Caco-2 (cell line): Measurements from ENCODE around the gene PHF20. TPM values are rescaled to one million over a fixed set of nuclear protein-coding genes. Genes with fewer than 3 reads are reported as not detected.
A peak's percentile ranks its signal among the peaks of the same experiment; 100 is the strongest.

ENCODE experiments used
- BruUV-seq: library from RNA; stranded (reverse); fragments of 400-500 nt; replicated peaks from 2 replicates; lab custom pipeline; 2021; lab: Mats Ljungman, UMichigan
- CTCF ChIA-PET: fragments of 300-600 bp; sonication (Branson Sonifier 250); formaldehyde crosslinking; loops from one replicate; lab custom pipeline; 2022; ENCODE audit warnings: antibody characterized with exemption; lab: Charles Lee
- POLR2A ChIA-PET: fragments of 300-600 bp; sonication (Branson Sonifier 250); formaldehyde crosslinking; loops from one replicate; lab custom pipeline; 2022; ENCODE audit warnings: antibody characterized with exemption; lab: Charles Lee
- DNase-seq, 2 experiments: peaks; one replicate each; pipeline versions ENCODE4 v3.0.0 to v3.0.0-alpha.2; 2020 to 2022
- H3K27me3 ChIP-seq: replicated peaks from 2 replicates; pipeline ENCODE4 v1.6.0; 2011; ENCODE audit warnings: low read length; ENCODE audit not compliant: control insufficient read depth, insufficient read depth
- H3K36me3 ChIP-seq: 2 replicates; pipeline ENCODE4 v1.5.1; 2011; ENCODE audit warnings: low read length; ENCODE audit not compliant: control insufficient read depth, insufficient read depth
- H3K4me1 ChIP-seq: fragments of 250-450 bp; sonication (Bioruptor Pico); 2 replicates; pipeline ENCODE4 v1.5.1; 2020; ENCODE audit warnings: mild to moderate bottlenecking
- H3K4me3 ChIP-seq: 2 replicates; pipeline ENCODE4 v1.5.1; 2011; ENCODE audit warnings: low read depth, mild to moderate bottlenecking, control low read depth, low read length
- H3K9me3 ChIP-seq: fragments of 250-450 bp; sonication (Bioruptor Pico); 2 replicates; pipeline ENCODE4 v1.5.1; 2020; ENCODE audit warnings: mild to moderate bottlenecking, moderate library complexity
- H3K27ac Mint-ChIP-seq: one replicate; pipeline ENCODE4 v1.8.0; 2022; ENCODE audit warnings: mixed read lengths; ENCODE audit not compliant: unreplicated experiment
- H3K27me3 Mint-ChIP-seq: one replicate; pipeline ENCODE4 v1.8.0; 2022; ENCODE audit warnings: mixed read lengths; ENCODE audit not compliant: insufficient read depth, unreplicated experiment
- H3K36me3 Mint-ChIP-seq: one replicate; pipeline ENCODE4 v1.8.0; 2022; ENCODE audit warnings: mild to moderate bottlenecking, mixed read lengths; ENCODE audit not compliant: insufficient read depth, unreplicated experiment
- H3K4me1 Mint-ChIP-seq: one replicate; pipeline ENCODE4 v1.8.0; 2022; ENCODE audit warnings: low read depth, mixed read lengths; ENCODE audit not compliant: unreplicated experiment
- H3K4me3 Mint-ChIP-seq: one replicate; pipeline ENCODE4 v1.8.0; 2022; ENCODE audit warnings: mild to moderate bottlenecking, moderate library complexity, mixed read lengths; ENCODE audit not compliant: unreplicated experiment
- H3K9me3 Mint-ChIP-seq: one replicate; pipeline ENCODE4 v1.8.0; 2022; ENCODE audit warnings: mixed read lengths; ENCODE audit not compliant: unreplicated experiment
- CTCF ChIP-seq, 2 experiments: fragments of 200-600 bp in 1 of 2; IDR thresholded peaks; 1 replicate in 1 of 2; 2 replicates in 1 of 2; pipeline versions ENCODE4 v1.5.1 to v1.8.0; 2011 to 2022; ENCODE audit warnings: antibody characterized with exemption in 1 of 2, control low read depth in 1 of 2, inconsistent platforms in 1 of 2, low read depth in 1 of 2, low read length in 1 of 2, mild to moderate bottlenecking in 1 of 2, moderate library complexity in 1 of 2; ENCODE audit not compliant: insufficient read depth in 1 of 2, severe bottlenecking in 1 of 2, unreplicated experiment in 1 of 2
- intact Hi-C: fragments of 100-400 bp; cut with micrococcal nuclease; formaldehyde crosslinking; loops from one replicate; pipeline ENCODE4 v1.10.0; 2022; ENCODE audit not compliant: unreplicated experiment
- total RNA-seq: library from RNA; stranded (reverse); gene quantifications from 2 replicates; pipeline ENCODE4 v1.2.3, GENCODE V29; 2022

Gene PHF20
- total RNA-seq, 1 experiment from 2014 or later, result 109 TPM

- Mint-ChIP-seq H3K27ac (no peak overlapping the region), H3K9me3 (peaks cover 9% of the 10 kb centered on the region), H3K36me3 (peaks cover 61% of the 10 kb centered on the region), H3K4me3 (no peak overlapping the region), H3K27me3 (no peaks in the 10 kb centered on the region), H3K4me1 (peaks cover 13% of the 10 kb centered on the region)
- DNase-seq, result peak; percentile 65 to 67
- intact Hi-C loops, result no loop called here
- BruUV-seq, result no TSS peak
- CTCF ChIA-PET, result interaction anchor here (0.7 to 1.3 kb wide), 3 partner anchors 12 to 52 kb away, joined by 3 to 7 read pairs (median 4); partner anchors contain the start of gene SCAND1
- peaks cover 13% of the 10 kb centered on the region for H3K4me1 ChIP-seq
- TF ChIP-seq CTCF (IDR thresholded peaks at IDR 0.05; ENCODE audit: insufficient read depth in 1 of 2, low read depth in 1 of 2, low read length in 1 of 2, severe bottlenecking in 1 of 2, unreplicated experiment in 1 of 2), result no peak
- H3K9me3 ChIP-seq, result no peaks in the 10 kb centered on the region
- H3K27me3 ChIP-seq, result no peaks in the 10 kb centered on the region
- no peak overlapping the region for H3K4me3 ChIP-seq
- peaks cover 3% of the 10 kb centered on the region for H3K36me3 ChIP-seq
- POLR2A ChIA-PET, result interaction anchor here (2.2 kb wide), 1 partner anchor 160 kb away, joined by 5 read pairs; the partner anchor contains the start of gene RBM39
These were observed 130.7 kb downstream of the PHF20 start for GRCh38 chr20:35902545-35902941.

DNA sequence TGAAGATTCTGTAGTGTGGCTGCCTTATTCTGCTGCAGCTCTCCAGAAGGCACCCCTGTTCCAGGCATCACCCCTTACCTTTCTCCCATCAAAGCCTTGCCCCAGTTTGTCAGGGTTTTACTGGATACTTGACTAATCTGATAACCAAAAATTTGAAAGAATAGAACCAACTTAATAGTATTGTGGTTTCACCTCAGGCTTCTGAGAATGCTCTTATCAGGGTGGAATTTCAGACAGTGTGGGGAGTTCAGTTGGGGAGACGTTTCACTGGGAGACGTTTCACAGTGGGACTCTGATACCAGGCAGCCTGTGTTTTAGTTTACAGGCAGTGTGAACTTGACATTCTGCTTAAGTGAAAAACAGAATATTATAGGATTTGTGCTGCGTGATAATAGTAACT is 132.0 kb downstream of the PHF20 start:
- Mint-ChIP-seq H3K27ac (no peak overlapping the region), H3K27me3 (no peaks in the 10 kb centered on the region), H3K4me3 (no peak overlapping the region), H3K4me1 (peaks cover 13% of the 10 kb centered on the region), H3K9me3 (peaks cover 9% of the 10 kb centered on the region), H3K36me3 (peaks cover 49% of the 10 kb centered on the region)
- CTCF ChIA-PET, result interaction anchor here (0.7 kb wide), 2 partner anchors 39 to 92 kb away, joined by 8 read pairs; no protein-coding TSS in a partner anchor
- no peak for DNase-seq
- no peaks in the 10 kb centered on the region for H3K27me3 ChIP-seq
- peaks cover 13% of the 10 kb centered on the region for H3K4me1 ChIP-seq
- intact Hi-C loops, result no loop called here
- POLR2A ChIA-PET, result interaction anchor here (2.2 kb wide), 1 partner anchor 162 kb away, joined by 5 read pairs; the partner anchor contains the start of gene RBM39
- H3K9me3 ChIP-seq, result no peaks in the 10 kb centered on the region
- peaks cover 4% of the 10 kb centered on the region for H3K36me3 ChIP-seq
- no peak overlapping the region for H3K4me3 ChIP-seq
- TF ChIP-seq CTCF (IDR thresholded peaks at IDR 0.05; ENCODE audit: insufficient read depth in 1 of 2, low read depth in 1 of 2, low read length in 1 of 2, severe bottlenecking in 1 of 2, unreplicated experiment in 1 of 2), result no peak
- BruUV-seq, result no TSS peak

GRCh38 chr20:35904982-35905663 is 133.3 kb downstream of the PHF20 start:
- POLR2A ChIA-PET, result no interaction called here

More at GRCh38 chr20:35904982-35905663, 133.3 kb downstream of the PHF20 start:
- Mint-ChIP-seq H3K4me1 (peaks cover 13% of the 10 kb centered on the region), H3K4me3 (no peak overlapping the region), H3K27ac (no peak overlapping the region), H3K9me3 (peaks cover 9% of the 10 kb centered on the region), H3K27me3 (no peaks in the 10 kb centered on the region), H3K36me3 (peaks cover 49% of the 10 kb centered on the region)
- no peak for TF ChIP-seq CTCF (IDR thresholded peaks at IDR 0.05; ENCODE audit: insufficient read depth in 1 of 2, low read depth in 1 of 2, low read length in 1 of 2, severe bottlenecking in 1 of 2, unreplicated experiment in 1 of 2)
- BruUV-seq, result no TSS peak
- H3K36me3 ChIP-seq, result peaks cover 3% of the 10 kb centered on the region
- DNase-seq, result no peak
- CTCF ChIA-PET, result no interaction called here
- peaks cover 13% of the 10 kb centered on the region for H3K4me1 ChIP-seq
- no peak overlapping the region for H3K4me3 ChIP-seq
- no peaks in the 10 kb centered on the region for H3K9me3 ChIP-seq
- H3K27me3 ChIP-seq, result no peaks in the 10 kb centered on the region
- intact Hi-C loops, result no loop called here
